Stomach (tissue), 4 donors: ENCODE measurements around the gene DNAJB2.

Source experiments
- POLR2A ChIP-seq, 4 donors: fragments of 450-650 bp; IDR thresholded peaks; one replicate each; pipeline ENCODE4 v1.6.1; 2016; ENCODE audit warnings: antibody characterized with exemption in 4 of 4, control low read depth in 2 of 4, mild to moderate bottlenecking in 1 of 4, moderate library complexity in 1 of 4
- POLR2AphosphoS5 ChIP-seq, 3 donors: sonication (generic); formaldehyde crosslinking; IDR thresholded peaks; one replicate each; pipeline ENCODE4 v1.6.1; 2016; ENCODE audit warnings: antibody characterized with exemption in 3 of 3
- TF ChIP-seq, protein P1 (sequence below), 7 experiments: fragments of 450-650 bp in 4 of 7; fragments of 200-600 bp in 3 of 7; sonication (generic) in 3 of 7; IDR thresholded peaks; one replicate each; pipeline ENCODE4 v1.5.1; 2016 to 2019; ENCODE audit warnings: antibody characterized with exemption in 7 of 7, control low read depth in 2 of 7, mild to moderate bottlenecking in 1 of 7

DNA sequence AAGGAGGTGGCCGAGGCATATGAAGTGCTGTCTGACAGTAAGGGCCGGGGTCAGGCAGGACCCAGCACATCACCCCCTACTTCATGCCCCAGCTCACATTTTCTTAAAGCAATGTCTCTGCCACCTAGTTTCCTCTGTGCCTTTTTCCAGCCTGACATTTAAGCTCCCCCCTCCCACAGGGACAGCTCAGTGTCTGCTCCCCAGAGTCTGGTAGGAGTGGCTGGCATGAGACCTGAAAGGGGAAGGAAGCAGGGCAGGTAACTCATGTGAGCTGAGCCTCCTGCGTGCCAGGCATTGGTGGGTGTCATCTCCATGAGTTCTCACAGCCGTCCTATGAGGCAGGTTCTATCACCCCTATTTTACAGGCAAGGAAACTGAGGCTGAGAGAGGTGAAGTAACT lies 1.5 kb downstream of the DNAJB2 start:
- TF ChIP-seq, protein P1, sequence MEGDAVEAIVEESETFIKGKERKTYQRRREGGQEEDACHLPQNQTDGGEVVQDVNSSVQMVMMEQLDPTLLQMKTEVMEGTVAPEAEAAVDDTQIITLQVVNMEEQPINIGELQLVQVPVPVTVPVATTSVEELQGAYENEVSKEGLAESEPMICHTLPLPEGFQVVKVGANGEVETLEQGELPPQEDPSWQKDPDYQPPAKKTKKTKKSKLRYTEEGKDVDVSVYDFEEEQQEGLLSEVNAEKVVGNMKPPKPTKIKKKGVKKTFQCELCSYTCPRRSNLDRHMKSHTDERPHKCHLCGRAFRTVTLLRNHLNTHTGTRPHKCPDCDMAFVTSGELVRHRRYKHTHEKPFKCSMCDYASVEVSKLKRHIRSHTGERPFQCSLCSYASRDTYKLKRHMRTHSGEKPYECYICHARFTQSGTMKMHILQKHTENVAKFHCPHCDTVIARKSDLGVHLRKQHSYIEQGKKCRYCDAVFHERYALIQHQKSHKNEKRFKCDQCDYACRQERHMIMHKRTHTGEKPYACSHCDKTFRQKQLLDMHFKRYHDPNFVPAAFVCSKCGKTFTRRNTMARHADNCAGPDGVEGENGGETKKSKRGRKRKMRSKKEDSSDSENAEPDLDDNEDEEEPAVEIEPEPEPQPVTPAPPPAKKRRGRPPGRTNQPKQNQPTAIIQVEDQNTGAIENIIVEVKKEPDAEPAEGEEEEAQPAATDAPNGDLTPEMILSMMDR (IDR thresholded peaks at IDR 0.05), result no peak
- TF ChIP-seq POLR2A (IDR thresholded peaks at IDR 0.05) (no peak), POLR2AphosphoS5 (IDR thresholded peaks at IDR 0.05) (no peak)
